Embryonic facial prominence (tissue), 1 donor: Measurements from ENCODE around the gene MMAB.

Experiments
- DNase-seq: peaks from one replicate; pipeline ENCODE4 v3.0.0-alpha.2; 2016; ENCODE audit errors: extremely low spot score

The MMAB gene

DNA sequence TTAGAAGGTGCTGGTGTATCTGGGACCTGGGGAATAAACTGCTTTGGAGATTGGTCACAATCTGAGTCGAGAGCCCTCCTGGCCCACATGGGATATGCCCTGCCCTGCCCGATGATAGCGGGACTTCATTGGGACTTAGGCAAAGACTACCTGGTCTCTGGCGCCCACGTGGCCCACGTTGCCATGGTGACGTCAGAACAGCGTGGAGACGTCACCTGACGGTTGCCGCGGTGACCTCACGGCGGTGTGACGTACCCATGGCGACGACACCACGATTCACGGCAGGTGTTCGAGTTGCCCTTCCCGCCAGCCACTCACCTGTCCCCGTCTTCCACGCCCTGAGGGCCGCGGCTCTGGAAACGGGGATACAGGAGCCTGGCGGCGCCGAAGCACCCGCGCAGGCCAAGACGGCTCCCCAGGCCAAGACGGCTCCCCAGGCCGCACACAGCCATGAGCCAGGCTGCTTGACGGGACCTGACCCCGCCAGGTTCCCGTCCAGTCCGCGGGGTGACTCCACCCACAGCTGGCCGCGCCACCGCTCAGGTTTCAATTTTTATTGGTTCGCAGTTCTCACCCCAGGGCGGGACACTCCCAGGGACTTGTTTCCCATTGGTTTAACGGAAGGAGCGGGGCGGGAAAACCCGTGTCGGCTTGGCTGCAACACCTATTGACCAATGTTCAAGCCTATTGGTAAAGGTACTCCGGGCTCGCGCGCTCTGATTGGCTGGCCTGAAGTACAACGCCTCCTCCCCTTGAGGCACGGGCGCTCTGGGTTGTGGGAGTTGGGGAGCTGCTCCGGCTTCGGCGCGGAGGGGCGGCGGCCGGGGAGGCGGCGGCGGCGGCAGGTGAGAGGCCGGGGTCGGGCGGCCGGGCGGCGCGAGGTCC lies at the start of gene MMAB, which contains the start of gene MVK:
Gene MMAB (minus strand): TSS at position 476 of the 885 bp plus-strand sequence. CDS start 24 bp downstream, at position 452.
Gene MVK (plus strand): TSS at position 766 of the 885 bp plus-strand sequence. CDS start 1,029 bp downstream, outside the sequence.
- DNase-seq: peak; percentile 96

DNA sequence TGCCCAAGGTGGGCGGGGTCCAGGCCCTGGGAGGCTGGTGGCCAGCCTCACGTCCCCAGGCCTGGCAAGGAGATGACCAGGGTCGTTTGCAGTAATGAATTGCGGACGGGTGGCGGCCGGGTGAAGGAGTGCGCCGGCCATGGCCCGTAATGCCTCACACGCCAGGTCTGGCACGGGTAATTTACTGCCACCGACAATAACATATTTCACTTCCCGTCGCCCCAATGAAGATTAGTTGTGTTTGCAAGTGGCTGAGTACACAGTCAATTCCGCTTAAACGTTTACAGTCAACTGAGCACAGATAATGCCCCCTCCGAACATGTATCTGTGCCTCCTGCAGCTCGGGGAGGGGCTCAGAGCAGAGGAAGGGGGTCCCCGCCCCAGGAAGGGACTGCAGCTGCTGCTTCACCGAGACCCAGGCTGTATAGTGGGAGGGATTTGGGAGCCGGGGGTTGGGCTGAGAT lies 48.6 kb upstream of the MMAB start:
- no peak for DNase-seq

DNA sequence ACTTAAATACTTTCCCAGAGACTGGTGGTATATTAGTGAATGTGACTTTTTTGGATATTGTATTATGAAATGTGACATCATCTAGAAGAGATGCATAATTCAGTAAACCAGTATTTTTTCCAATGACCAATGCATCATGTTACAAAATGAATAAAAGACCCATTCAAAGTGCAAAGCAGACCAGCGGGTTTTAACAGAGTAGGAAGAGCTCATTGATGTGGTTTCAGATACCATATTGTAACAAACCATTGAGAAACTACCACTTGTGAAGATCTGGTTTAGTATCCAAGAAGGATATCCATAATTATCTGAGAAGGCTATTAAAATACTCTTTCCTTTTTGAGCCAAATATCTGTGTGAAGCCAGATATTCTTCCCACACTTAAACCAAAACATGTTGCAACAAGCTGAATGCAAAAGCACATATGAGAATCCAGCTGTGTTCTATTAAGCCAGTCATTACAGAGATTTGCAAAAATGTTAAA lies 47.9 kb upstream of the MMAB start:
- peak; percentile 51 for DNase-seq

DNA sequence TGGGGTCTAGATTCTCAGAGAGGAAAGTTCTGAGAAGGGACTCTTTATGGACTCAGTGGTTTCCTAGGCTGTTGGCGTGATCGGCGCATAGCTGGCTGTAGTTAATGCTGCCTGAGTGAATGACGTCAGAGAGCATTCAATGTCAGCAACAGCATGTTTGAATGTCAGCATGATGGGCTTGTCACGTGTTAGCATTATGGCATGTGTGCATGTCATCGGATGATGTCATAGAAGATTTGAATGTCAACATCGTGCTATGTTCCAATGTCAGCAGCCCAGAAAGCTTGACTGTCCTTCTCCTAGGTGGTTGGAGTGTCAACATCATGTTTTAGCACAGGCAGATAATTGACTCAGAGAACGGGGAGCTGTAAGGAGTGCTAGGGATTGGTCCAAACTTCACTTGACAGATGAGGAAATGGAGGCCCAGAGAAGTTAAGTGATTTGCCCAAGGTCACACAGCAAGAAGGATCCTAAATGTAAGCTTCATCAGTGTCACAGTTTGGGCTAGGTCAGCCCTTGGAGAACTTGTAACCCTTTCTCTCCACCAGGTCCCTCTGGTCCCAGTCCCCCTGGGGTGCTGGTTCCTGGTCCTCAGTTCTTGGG lies 45.8 kb upstream of the MMAB start:
- DNase-seq: no peak

DNA sequence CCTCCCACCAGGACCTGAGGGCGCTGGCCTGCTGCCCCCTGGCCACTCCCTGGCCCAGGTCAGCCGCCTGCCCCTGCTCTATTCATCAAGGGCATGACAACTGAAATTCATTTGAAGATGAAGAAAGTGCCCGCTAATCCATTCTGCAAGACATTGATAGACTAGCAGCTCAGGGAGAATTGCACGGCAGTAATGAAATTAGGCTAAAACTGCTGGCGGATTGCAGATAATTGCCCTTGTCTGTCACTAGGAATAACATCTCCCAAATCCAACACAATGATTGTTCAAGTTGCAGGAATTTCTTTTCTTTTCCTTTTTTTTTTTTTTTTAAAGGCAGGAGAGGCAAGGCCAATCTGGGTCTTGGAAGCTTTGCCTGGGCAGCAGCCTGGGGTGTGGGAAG lies 44.8 kb upstream of the MMAB start:
- DNase-seq: no peak

- no peak for DNase-seq
Measured at GRCh38 chr12:109617491-109617890, 44.2 kb upstream of the MMAB start.

- no peak for DNase-seq
Measured at GRCh38 chr12:109615556-109616229, 42.4 kb upstream of the MMAB start.

DNA sequence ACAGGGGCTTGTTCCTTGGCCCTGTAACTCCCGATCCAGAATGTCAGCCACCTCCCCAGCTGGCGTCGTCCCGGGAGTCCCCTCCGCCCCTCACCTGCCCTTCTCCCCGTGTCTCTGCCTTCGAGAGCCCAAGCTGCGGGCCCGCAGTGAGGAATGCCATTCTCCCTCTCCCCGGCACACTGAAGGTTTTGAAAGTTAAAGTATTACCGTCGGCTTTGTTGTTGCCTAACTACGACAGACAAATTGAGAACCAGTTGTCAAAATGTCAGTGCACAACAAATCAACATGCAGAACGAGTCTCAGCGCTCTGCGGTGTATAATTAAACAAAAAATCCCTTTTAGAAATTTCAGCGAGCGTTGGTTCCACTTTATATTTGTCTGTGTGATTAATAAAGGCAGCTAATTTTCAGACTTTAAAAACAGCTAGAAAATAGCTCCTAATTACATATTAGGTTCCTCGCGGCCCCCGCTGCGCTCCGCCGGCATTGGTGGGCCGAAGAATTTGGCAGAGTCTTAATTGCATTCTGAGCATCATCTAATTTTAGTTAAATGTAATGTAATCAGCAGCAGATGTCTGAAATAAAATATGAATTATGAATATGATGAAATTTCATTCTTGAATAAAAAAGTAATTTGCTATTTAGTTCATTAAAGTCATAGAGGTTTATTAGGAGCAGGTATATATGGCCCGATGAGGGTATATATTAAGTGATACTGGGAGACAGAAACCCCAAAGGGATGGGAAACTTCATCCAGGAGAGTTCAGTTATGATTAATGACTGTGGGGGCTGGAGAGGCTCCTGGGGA lies 40.5 kb upstream of the MMAB start:
- no peak for DNase-seq

- no peak for DNase-seq
Measured at GRCh38 chr12:109612975-109613502, 39.7 kb upstream of the MMAB start.

DNA sequence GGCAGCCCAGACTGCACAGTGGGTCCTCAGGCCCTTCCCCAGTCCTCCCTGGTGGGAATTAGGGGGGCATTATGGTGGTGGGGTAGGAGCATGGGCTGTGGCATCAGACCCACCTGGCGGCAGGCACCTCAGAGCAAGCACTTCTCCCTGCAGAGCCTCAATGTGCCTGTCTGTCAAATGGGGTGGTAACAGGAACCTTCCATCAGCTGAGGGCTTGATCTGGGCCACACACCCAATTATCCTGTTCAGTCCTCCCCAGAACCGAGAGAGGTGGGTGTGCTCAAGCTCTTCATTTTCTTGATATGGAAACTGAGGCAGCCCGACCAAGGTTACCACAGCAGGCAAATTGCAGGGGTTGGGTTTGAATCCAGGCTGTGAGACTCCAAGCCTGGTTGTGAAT lies 38.7 kb upstream of the MMAB start:
- DNase-seq: no peak

DNA sequence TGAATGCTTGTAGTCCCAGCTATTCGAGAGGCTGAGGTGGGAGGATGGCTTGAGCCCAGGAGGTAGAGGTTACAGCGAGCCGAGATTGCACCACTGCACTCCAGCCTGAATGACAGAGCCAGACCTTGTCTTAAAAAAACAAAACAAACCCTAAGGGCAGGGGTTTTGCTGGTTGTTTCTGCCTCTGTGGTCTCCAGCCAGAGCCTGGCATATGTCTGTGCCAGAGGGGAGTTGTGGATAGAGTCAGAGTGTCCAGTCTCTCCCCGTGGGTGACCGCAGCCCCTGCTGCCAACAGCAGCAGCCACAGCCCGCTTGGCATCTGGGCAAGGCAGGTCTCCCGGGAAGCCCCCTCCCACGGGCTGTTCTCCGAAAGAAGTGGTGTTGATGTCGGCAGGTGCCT lies 37.9 kb upstream of the MMAB start:
- no peak for DNase-seq

DNA sequence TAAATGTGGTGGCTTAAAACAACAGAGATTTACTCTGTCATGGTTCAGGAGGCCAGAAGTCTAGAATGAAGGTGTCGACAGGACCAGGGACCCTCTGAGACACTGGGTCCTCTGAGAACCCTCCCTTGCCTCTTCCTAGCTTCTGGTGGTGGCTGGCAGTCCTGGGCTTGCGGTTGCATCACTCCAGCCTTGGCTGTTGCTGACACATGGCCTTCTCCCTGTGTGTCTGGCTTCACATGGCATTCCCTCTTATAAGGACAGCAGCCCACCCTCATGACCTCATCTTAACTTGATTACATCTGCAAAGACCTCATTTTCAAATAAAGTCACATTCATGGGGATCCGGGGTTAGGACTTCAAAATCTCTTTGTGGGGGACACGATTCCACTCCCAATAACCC lies 37.2 kb upstream of the MMAB start:
- DNase-seq: no peak

DNA sequence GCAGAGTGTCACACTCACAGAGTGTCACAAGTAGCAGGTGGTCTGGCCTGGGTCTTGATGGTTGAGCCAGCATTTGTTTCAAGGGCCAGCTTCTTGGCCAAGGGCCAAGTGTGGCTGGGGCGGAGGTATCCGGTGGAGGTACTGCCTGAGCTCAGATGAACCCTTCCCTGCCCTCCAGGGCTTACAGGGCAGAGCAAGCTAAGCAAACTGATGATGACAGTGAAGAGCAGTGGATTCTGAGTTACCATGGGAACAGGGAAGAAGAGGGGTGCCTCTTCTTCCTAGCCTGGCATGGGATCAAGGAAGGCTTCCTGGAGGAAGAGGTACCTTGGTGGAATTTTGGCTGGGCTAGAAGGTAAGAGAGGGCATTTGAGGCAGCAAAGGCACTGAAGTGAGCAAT lies 36.0 kb upstream of the MMAB start:
- DNase-seq: no peak

- no peak for DNase-seq
Measured at GRCh38 chr12:109608793-109609192, 35.5 kb upstream of the MMAB start.

GRCh38 chr12:109608270-109608669 lies 35.0 kb upstream of the MMAB start:
- DNase-seq: no peak

- DNase-seq: no peak
Measured at GRCh38 chr12:109607618-109608017, 34.3 kb upstream of the MMAB start.

GRCh38 chr12:109606320-109607028 lies 33.2 kb upstream of the MMAB start:
- DNase-seq: peak; percentile 45

DNA sequence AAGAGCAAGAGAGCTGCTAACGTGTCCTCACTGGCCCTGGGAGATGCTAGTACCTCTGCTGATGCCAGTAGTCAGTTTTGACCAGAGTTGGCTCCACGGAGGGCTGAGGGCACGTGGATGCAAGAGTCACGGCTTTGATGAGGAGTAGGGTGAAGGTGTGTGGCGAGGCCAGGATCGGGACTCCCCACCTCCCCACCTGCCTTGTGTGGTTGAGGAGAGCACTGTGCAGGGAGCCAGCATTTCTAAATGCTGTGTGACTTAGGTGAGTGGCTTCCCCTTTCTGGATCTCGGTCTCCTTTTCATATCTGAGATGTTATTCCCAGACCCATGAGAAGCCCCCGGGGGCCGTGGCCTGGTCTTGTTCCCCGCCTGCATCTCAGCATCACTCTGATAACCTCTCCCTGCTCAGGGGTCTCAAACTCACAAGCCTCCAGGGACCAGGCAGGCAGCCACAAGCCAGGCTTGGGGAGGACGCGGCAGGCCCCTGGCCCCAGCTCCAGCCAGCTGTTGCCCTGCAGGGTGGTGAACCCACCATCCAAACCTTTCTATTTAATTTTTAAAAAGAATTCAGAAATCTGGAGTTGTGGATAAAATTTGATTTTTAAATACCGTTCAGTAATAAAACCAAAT lies 32.4 kb upstream of the MMAB start:
- DNase-seq: no peak

- DNase-seq: no peak
Measured at GRCh38 chr12:109605016-109605415, 31.7 kb upstream of the MMAB start.

DNA sequence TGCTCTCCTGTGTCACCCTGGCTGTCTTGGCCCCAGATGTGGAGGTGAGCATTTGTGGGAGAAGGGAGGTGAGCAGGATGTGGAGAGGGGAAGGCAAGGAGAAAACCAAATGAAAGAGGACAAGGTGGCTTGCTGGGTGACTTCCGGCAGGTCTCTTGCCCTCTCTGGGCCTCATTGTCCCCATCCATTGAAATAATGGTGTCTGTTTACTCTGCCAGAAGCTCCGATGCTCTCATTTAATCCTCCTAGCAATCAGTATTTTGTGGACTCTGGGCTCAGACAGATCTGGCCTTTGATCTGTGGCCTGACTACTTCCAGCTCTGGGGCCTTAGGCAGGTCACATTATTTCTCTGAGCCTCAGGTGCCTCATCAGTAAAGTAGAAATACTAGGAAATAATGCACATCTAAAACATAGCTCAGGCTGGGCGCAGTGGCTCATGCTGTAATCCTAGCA lies 30.9 kb upstream of the MMAB start:
- DNase-seq: no peak
